GM12878 (cell line): ENCODE data around the gene THADA. TPM values are rescaled to one million over a fixed set of nuclear protein-coding genes. Genes with fewer than 3 reads are reported as not detected.

Experiments
- ATAC-seq: fragments of 200-7000 bp; cut with Tn5 transposase; 3 replicates; pipeline ENCODE4 v1.9.1; 2020; ENCODE audit warnings: mild to moderate bottlenecking, moderate library complexity
- BruUV-seq: library from RNA; stranded (reverse); fragments of 400-500 nt; replicated peaks from 2 replicates; lab custom pipeline; 2021; lab: Mats Ljungman, UMichigan
- CTCF ChIA-PET: fragments of 300-600 bp; sonication (Branson Sonifier 250); formaldehyde crosslinking; extraction: SDS; loops from one replicate; lab custom pipeline; 2021; ENCODE audit warnings: inconsistent platforms; lab: Yijun Ruan, JAX
- POLR2A ChIA-PET: fragments of 350-600 bp; formaldehyde crosslinking; extraction: SDS; loops from one replicate; lab custom pipeline; 2021; ENCODE audit warnings: inconsistent platforms; lab: Charles Lee
- RAD21 ChIA-PET: fragments of 300-600 bp; sonication (Branson Sonifier 250); formaldehyde crosslinking; loops from one replicate; lab custom pipeline; 2023; ENCODE audit warnings: antibody characterized with exemption; ENCODE audit not compliant: unreplicated experiment; lab: Charles Lee
- SMC1A ChIA-PET: fragments of 300-600 bp; sonication (Branson Sonifier 250); formaldehyde crosslinking; loops from one replicate; lab custom pipeline; 2023; ENCODE audit not compliant: unreplicated experiment, uncharacterized antibody; lab: Charles Lee
- DNase-seq: peaks from one replicate; pipeline ENCODE4 v3.0.0-alpha.2; 2011; ENCODE audit warnings: low read depth, low spot score
- FAIRE-seq: peaks from 3 replicates; lab custom pipeline; 2011; peaks lifted over from hg19 to GRCh38; lab: Jason Lieb, UNC
- H2AFZ ChIP-seq: 2 replicates; pipeline ENCODE4 v1.6.0; 2011; ENCODE audit warnings: low read depth, low read length, control low read depth; ENCODE audit not compliant: control insufficient read depth
- H3K27ac ChIP-seq: 2 replicates; pipeline ENCODE4 v1.5.1; 2011; ENCODE audit warnings: control low read depth; ENCODE audit not compliant: control insufficient read depth, insufficient read depth
- H3K27me3 ChIP-seq, 2 experiments: replicated peaks in 1 of 2; 2 replicates each; pipeline versions ENCODE4 v1.6.0 to v1.6.1; 2011; ENCODE audit warnings: low read length in 1 of 2; ENCODE audit not compliant: control insufficient read depth in 2 of 2, insufficient read depth in 2 of 2
- H3K36me3 ChIP-seq, 2 experiments: 2 replicates each; pipeline ENCODE4 v1.5.1; 2011; ENCODE audit warnings: low read length in 1 of 2; ENCODE audit not compliant: control insufficient read depth in 2 of 2, insufficient read depth in 2 of 2
- H3K4me1 ChIP-seq: 2 replicates; pipeline ENCODE4 v1.6.1; 2011; ENCODE audit warnings: mild to moderate bottlenecking, low read length, moderate library complexity, mixed read lengths; ENCODE audit not compliant: control insufficient read depth, insufficient read depth
- H3K4me2 ChIP-seq: 2 replicates; pipeline ENCODE4 v1.6.0; 2011; ENCODE audit warnings: control low read depth; ENCODE audit not compliant: control insufficient read depth, insufficient read depth
- H3K4me3 ChIP-seq: fragments of 200-600 bp; sonication (generic); 2 replicates; pipeline ENCODE4 v1.5.1; 2016
- H3K79me2 ChIP-seq: 2 replicates; pipeline ENCODE4 v1.6.0; 2011; ENCODE audit warnings: low read length; ENCODE audit not compliant: control insufficient read depth, insufficient read depth
- H3K9ac ChIP-seq: 2 replicates; pipeline ENCODE4 v1.8.0; 2011; ENCODE audit warnings: low read length, control low read depth, mixed read lengths; ENCODE audit not compliant: control insufficient read depth, insufficient read depth
- H3K9me3 ChIP-seq: replicated peaks from 3 replicates; pipeline ENCODE4 v1.5.1; 2011; ENCODE audit warnings: mild to moderate bottlenecking, low read length; ENCODE audit not compliant: control insufficient read depth, insufficient read depth
- H4K20me1 ChIP-seq: 2 replicates; pipeline ENCODE4 v1.6.0; 2011; ENCODE audit not compliant: control insufficient read depth, insufficient read depth
- BCL11A ChIP-seq: IDR thresholded peaks from 2 replicates; pipeline ENCODE4 v1.6.1; 2011; ENCODE audit warnings: low read depth, low read length
- BCL3 ChIP-seq: IDR thresholded peaks from 2 replicates; pipeline ENCODE4 v1.6.1; 2011; ENCODE audit warnings: borderline replicate concordance, low read depth, mild to moderate bottlenecking, moderate library complexity, low read length; ENCODE audit not compliant: insufficient read depth, poor library complexity, severe bottlenecking
- CBX3 ChIP-seq: fragments of 200-600 bp; sonication (generic); IDR thresholded peaks from 2 replicates; pipeline ENCODE4 v1.6.1; 2016; ENCODE audit warnings: low read depth, borderline replicate concordance
- CHD2 ChIP-seq: IDR thresholded peaks from 2 replicates; pipeline ENCODE4 v1.6.1; 2011; ENCODE audit warnings: low read depth, low read length, improper control_type of control experiment, borderline replicate concordance
- FOXM1 ChIP-seq: IDR thresholded peaks from 2 replicates; pipeline ENCODE4 v1.6.1; 2012; ENCODE audit warnings: low read depth, mild to moderate bottlenecking, inconsistent platforms, low read length, moderate library complexity
- HCFC1 ChIP-seq: fragments of 150-350 bp; IDR thresholded peaks from 2 replicates; pipeline ENCODE4 v1.6.1; 2014; ENCODE audit warnings: low read length
- HDGF ChIP-seq: fragments of 450-650 bp; IDR thresholded peaks from 2 replicates; pipeline ENCODE4 v1.6.1; 2016; ENCODE audit warnings: antibody characterized with exemption
- IRF4 ChIP-seq: IDR thresholded peaks from 2 replicates; pipeline ENCODE4 v1.6.1; 2011; ENCODE audit warnings: low read depth, low read length
- JUNB ChIP-seq: IDR thresholded peaks from 2 replicates; pipeline ENCODE4 v1.6.1; 2016; ENCODE audit warnings: antibody characterized with exemption, mild to moderate bottlenecking
- KLF5 ChIP-seq: fragments of 450-650 bp; IDR thresholded peaks from 2 replicates; pipeline ENCODE4 v1.6.1; 2014; ENCODE audit warnings: mild to moderate bottlenecking; ENCODE audit not compliant: partially characterized antibody
- MYC ChIP-seq: IDR thresholded peaks from 2 replicates; pipeline ENCODE4 v1.6.1; 2011; ENCODE audit warnings: mild to moderate bottlenecking, low read length, moderate library complexity, inconsistent platforms; ENCODE audit not compliant: insufficient read depth, insufficient replicate concordance, insufficient read length, severe bottlenecking
- NBN ChIP-seq: fragments of 450-650 bp; IDR thresholded peaks from 2 replicates; pipeline ENCODE4 v1.6.1; 2016
- NFIC ChIP-seq: IDR thresholded peaks from 2 replicates; pipeline ENCODE4 v1.6.1; 2012; ENCODE audit warnings: low read depth, mild to moderate bottlenecking, inconsistent platforms, low read length, moderate library complexity
- NFYB ChIP-seq: IDR thresholded peaks from 2 replicates; pipeline ENCODE4 v1.6.1; 2011; ENCODE audit warnings: low read depth, mild to moderate bottlenecking, low read length, improper control_type of control experiment, moderate library complexity; ENCODE audit not compliant: insufficient read depth
- PAX5 ChIP-seq: IDR thresholded peaks from 2 replicates; pipeline ENCODE4 v1.6.1; 2011; ENCODE audit warnings: low read depth, low read length, borderline replicate concordance
- SIX5 ChIP-seq: IDR thresholded peaks from 2 replicates; pipeline ENCODE4 v1.6.1; 2011; ENCODE audit warnings: mild to moderate bottlenecking, low read depth, low read length, moderate library complexity; ENCODE audit not compliant: severe bottlenecking
- SPI1 ChIP-seq: IDR thresholded peaks from 2 replicates; pipeline ENCODE4 v1.6.1; 2011; ENCODE audit warnings: low read depth, mild to moderate bottlenecking, low read length, moderate library complexity, borderline replicate concordance; ENCODE audit not compliant: insufficient read depth
- SREBF2 ChIP-seq: IDR thresholded peaks from 2 replicates; pipeline ENCODE4 v1.6.1; 2012; ENCODE audit warnings: mild to moderate bottlenecking, low read length
- SUPT20H ChIP-seq: IDR thresholded peaks from 2 replicates; pipeline ENCODE4 v1.6.1; 2011; ENCODE audit warnings: low read depth, mild to moderate bottlenecking, low read length, moderate library complexity, borderline replicate concordance; ENCODE audit not compliant: control insufficient read depth
- TAF1 ChIP-seq: IDR thresholded peaks from 2 replicates; pipeline ENCODE4 v1.6.1; 2011; ENCODE audit warnings: mild to moderate bottlenecking, low read depth, low read length, borderline replicate concordance
- TARDBP ChIP-seq: IDR thresholded peaks from 2 replicates; pipeline ENCODE4 v1.6.1; 2016; ENCODE audit warnings: borderline replicate concordance
- TCF12 ChIP-seq: IDR thresholded peaks from 2 replicates; pipeline ENCODE4 v1.6.1; 2011; ENCODE audit warnings: low read depth, mild to moderate bottlenecking, low read length
- TCF3 ChIP-seq: IDR thresholded peaks from 2 replicates; pipeline ENCODE4 v1.6.1; 2012; ENCODE audit warnings: low read depth, mild to moderate bottlenecking, low read length, borderline replicate concordance; ENCODE audit not compliant: insufficient read depth
- YBX1 ChIP-seq: fragments of 450-650 bp; IDR thresholded peaks from 2 replicates; pipeline ENCODE4 v1.6.1; 2016; ENCODE audit warnings: antibody characterized with exemption
- WGBS: methylation state at CpG from one replicate; pipeline ENCODE4 v1.1.6; 2016; ENCODE audit warnings: low lambda C conversion rate; ENCODE audit not compliant: insufficient replicate concordance, insufficient coverage; ENCODE audit errors: missing lambda C conversion rate; 5-methylcytosine and 5-hydroxymethylcytosine counted together
- in situ Hi-C: fragments of 300-500 bp; cut with MboI; formaldehyde crosslinking; loops from 9 replicates; pipeline ENCODE4 v1.14.3; 2018; ENCODE audit warnings: mixed read lengths
- intact Hi-C: fragments of 100-400 bp; cut with micrococcal nuclease; formaldehyde crosslinking; loops from one replicate; pipeline ENCODE4 v1.14.2; 2022; ENCODE audit not compliant: unreplicated experiment
- polyA plus RNA-seq, 11 experiments: library from polyadenylated mRNA; depleted of rRNA in 4 of 11; unstranded in 6 of 11; stranded (reverse) in 5 of 11; fragments of >200 nt; fragmentation: Nextera tagmentation in 4 of 11; fragmentation: Illumina TruSeq in 1 of 11; extraction: Ambion mirVana in 4 of 11; extraction: Trizol in 1 of 11; gene quantifications; 1 replicate in 1 of 11; 2 replicates in 10 of 11; pipeline versions ENCODE4 v1.2.1 to v1.2.3, GENCODE V29; 2011 to 2016; ENCODE audit warnings: inconsistent platforms in 2 of 11, missing spikeins in 2 of 11, low read depth in 1 of 11
- total RNA-seq, 4 experiments: library from RNA; depleted of rRNA in 3 of 4; stranded (reverse); fragments of >200 nt in 3 of 4; fragmentation: Illumina TruSeq in 1 of 4; extraction: Trizol in 1 of 4; gene quantifications; 2 replicates each; pipeline versions ENCODE4 v1.2.1 to v1.2.3, GENCODE V29; 2013 to 2021
- TF ChIP-seq, protein P1 (sequence below): IDR thresholded peaks from 2 replicates; pipeline ENCODE4 v1.6.1; 2011; ENCODE audit warnings: low read depth, mild to moderate bottlenecking, low read length, moderate library complexity, borderline replicate concordance; ENCODE audit errors: extremely low read depth

The THADA gene
- total and polyA plus RNA-seq, 10 of the 15 experiments (the other 5 are each of a cell fraction or from before 2014, with no cell fraction given): 14.6 to 33.2 (median 23.2) TPM

DNA sequence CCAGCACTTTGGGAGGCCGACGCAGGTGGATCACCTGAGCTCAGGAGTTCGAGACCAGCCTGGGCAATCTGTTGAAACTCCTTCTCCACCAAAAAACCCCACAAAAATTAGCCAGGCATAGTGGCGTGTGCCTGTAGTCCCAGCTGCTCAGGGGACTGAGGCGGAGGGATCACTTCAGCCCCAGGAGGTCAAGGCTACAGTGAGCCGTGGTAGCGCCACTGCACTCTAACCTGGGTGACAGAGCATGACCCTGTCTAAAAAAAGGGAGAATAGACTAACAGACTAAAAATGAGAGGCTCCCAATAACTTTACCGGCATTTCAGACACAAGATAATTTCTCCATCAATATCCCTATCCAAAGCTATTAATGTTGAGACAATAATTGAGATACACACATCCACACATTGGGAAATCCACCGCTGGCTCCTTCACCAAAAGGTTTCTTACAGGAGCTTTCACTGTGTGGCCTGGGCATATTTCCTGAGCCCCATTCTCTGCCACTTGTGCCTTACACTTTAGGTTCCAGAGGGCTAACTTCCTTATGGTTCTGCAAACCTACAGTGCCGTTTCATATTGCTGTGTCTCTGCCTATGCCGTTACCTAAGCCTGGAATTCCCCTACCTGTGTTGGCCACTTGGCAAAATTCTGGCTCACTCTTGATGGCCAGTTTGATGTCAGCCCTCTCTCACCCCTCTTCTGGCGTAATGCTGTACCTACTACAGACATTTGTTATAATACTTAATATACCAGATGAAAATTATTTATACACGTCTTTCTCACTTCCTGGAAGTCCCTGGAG, 253.7 kb downstream of the THADA start (continued):
- TF ChIP-seq BCL3 (no peak), NFYB (no peak), KLF5 (no peak), CHD2 (no peak), PAX5 (no peak), TAF1 (no peak), BCL11A (no peak), YBX1 (no peak)
- TF ChIP-seq, all 136 proteins: peak for 0

DNA sequence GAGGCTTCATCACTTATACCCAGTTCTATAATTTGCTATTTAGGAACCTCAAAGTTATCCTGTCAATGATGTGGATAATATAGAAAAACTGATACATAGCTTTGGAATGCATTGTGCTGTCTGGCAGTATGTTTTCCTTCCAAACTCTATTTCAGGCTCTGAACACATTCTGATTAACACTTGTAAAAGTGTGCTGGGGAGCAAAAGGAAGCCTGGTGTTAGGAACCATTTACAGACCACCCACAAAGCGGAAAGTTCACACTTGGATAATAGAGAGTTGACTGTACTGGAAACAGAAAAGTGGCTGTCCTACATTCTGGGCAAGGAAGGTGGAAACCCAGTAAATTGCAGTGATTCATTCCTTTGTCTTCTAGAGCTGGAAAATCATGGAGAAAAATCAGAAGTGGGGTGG, 254.9 kb downstream of the THADA start:
- Histone ChIP-seq H3K4me2 (no peak overlapping the region), H3K27ac (no peak overlapping the region), H3K4me3 (no peak overlapping the region), H3K9ac (no peak overlapping the region), H4K20me1 (no peaks in the 10 kb centered on the region), H2AFZ (no peak overlapping the region), H3K79me2 (no peaks in the 10 kb centered on the region), H3K9me3 (no peaks in the 10 kb centered on the region), H3K27me3 (no peaks in the 10 kb centered on the region), H3K36me3 (peaks cover 0 to 3% of the 10 kb centered on the region in 2 experiments; a peak in 3 of 4 replicates), H3K4me1 (peaks cover 9% of the 10 kb centered on the region; the same call in 1 of the 2 replicates)
- in situ Hi-C loops: no loop called here
- intact Hi-C loops: no loop called here
- SMC1A ChIA-PET: interaction anchor here (1.1 to 1.9 kb wide), 4 partner anchors 15 to 143 kb away, joined by 3 to 5 read pairs (median 4); no protein-coding TSS in a partner anchor
- 100% methylated on average over 1 of the region's 1 CpG for whole genome bisulfite sequencing
- CTCF ChIA-PET: interaction anchor here (1.0 to 1.4 kb wide), 2 partner anchors 20 to 36 kb away, joined by 4 to 5 read pairs; no protein-coding TSS in a partner anchor
- FAIRE-seq: no peak
- no TSS peak for BruUV-seq
- no peak for DNase-seq
- RAD21 ChIA-PET: no interaction called here
- ATAC-seq: no peak
- POLR2A ChIA-PET: interaction anchor here (0.6 to 0.8 kb wide), 2 partner anchors 8 to 80 kb away, joined by 3 read pairs; no protein-coding TSS in a partner anchor
- no peak for TF ChIP-seq MYC
- TF ChIP-seq TARDBP: no peak
- TF ChIP-seq HCFC1: no peak
- no peak for TF ChIP-seq CBX3
- TF ChIP-seq, protein P1, sequence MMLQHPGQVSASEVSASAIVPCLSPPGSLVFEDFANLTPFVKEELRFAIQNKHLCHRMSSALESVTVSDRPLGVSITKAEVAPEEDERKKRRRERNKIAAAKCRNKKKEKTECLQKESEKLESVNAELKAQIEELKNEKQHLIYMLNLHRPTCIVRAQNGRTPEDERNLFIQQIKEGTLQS: no peak
- TF ChIP-seq NFIC: no peak
- TF ChIP-seq TCF3: no peak
- no peak for TF ChIP-seq IRF4
- TF ChIP-seq SIX5: no peak
- TF ChIP-seq SPI1: no peak
- no peak for TF ChIP-seq JUNB
- TF ChIP-seq SREBF2: no peak
- TF ChIP-seq HDGF: no peak
- no peak for TF ChIP-seq SUPT20H
- TF ChIP-seq TCF12: no peak
- no peak for TF ChIP-seq FOXM1
- TF ChIP-seq NBN: no peak
